ENCODE measurements around the gene ANP32B.
"Not testable (repeated sequence)": the region's sequence is repeated elsewhere in the genome, so short reads cannot be mapped to it uniquely, and the experiment has no call there.

The ANP32B gene

GRCh38 chr9:97987487-97987886 is 4.3 kb downstream of the ANP32B start:
- peaks cover 7% of the 10 kb centered on the region for H3K4me1 ChIP-seq (ENCODE audit: insufficient read depth, low read length)
- H3K9me3 ChIP-seq (ENCODE audit: low read length), result no peaks in the 10 kb centered on the region
- H3K4me3 ChIP-seq (ENCODE audit: low read length), result no peak overlapping the region
- no peak overlapping the region for H2AFZ ChIP-seq (ENCODE audit: low read depth, low read length)
- no peaks in the 10 kb centered on the region for H3K27me3 ChIP-seq (ENCODE audit: insufficient read depth, low read length)
- no peaks in the 10 kb centered on the region for H3K36me3 ChIP-seq (ENCODE audit: insufficient read depth, low read length)

GRCh38 chr9:97990259-97990658 is 7.1 kb downstream of the ANP32B start:
- H3K36me3 ChIP-seq (ENCODE audit: insufficient read depth, low read length), result peaks cover 12% of the 10 kb centered on the region
- H2AFZ ChIP-seq (ENCODE audit: low read depth, low read length), result no peak overlapping the region
- no peak overlapping the region for H3K4me3 ChIP-seq (ENCODE audit: low read length)
- H3K4me1 ChIP-seq (ENCODE audit: insufficient read depth, low read length), result peaks cover 3% of the 10 kb centered on the region
- H3K27me3 ChIP-seq (ENCODE audit: insufficient read depth, low read length), result no peaks in the 10 kb centered on the region
- H3K9me3 ChIP-seq (ENCODE audit: low read length), result no peaks in the 10 kb centered on the region

DNA sequence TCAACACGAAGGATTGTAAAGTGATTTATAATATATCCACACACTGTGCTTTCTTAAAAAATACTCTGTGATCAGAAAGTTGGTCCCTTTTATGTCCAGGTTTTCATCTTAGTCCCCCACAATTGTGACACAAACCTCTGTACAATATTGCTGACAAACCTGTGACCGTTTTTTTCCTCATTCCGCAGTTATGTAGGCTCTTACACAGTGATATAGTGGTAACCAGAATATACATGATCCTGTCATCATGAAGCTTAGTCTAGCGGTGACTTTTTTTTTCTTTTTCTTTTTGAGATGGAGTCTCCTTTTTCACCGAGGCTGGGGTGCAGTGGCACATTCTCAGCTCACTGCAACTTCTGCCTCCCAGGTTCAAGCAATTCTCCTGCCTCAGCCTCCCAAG is 8.7 kb downstream of the ANP32B start:
- Histone ChIP-seq H2AFZ (ENCODE audit: low read depth, low read length) (no peak overlapping the region), H3K4me3 (ENCODE audit: low read length) (no peak overlapping the region), H3K4me1 (ENCODE audit: insufficient read depth, low read length) (peaks cover 3% of the 10 kb centered on the region), H3K36me3 (ENCODE audit: insufficient read depth, low read length) (peaks cover 27% of the 10 kb centered on the region), H3K27me3 (ENCODE audit: insufficient read depth, low read length) (no peaks in the 10 kb centered on the region), H3K9me3 (ENCODE audit: low read length) (no peaks in the 10 kb centered on the region)

- Histone ChIP-seq H2AFZ (ENCODE audit: low read depth, low read length) (no peak overlapping the region), H3K4me3 (ENCODE audit: low read length) (no peak overlapping the region), H3K27me3 (ENCODE audit: insufficient read depth, low read length) (no peaks in the 10 kb centered on the region), H3K4me1 (ENCODE audit: insufficient read depth, low read length) (peaks cover 3% of the 10 kb centered on the region), H3K36me3 (ENCODE audit: insufficient read depth, low read length) (peaks cover 30% of the 10 kb centered on the region), H3K9me3 (ENCODE audit: low read length) (no peaks in the 10 kb centered on the region)
These were observed 9.1 kb downstream of the ANP32B start for GRCh38 chr9:97992219-97992618.

DNA sequence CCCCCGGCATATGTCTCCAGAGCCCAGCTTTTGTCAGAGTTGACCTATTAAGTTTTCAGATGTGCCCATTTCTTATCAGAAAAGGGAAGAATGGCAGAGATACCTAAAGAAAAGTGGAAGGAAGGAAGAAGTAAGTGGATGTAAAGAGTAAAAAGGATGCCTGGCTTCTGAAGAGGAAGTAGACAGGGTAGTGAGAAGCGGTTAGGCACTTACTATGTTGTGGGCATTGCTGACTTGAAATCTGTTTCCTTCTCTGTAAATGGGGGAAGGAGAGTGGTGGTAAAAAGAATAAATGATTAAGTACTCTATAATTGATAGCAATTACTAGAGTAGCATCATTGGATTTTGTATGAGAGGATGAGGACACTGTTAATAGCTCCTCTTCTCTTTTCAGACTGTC is 9.9 kb downstream of the ANP32B start:
- Histone ChIP-seq H2AFZ (ENCODE audit: low read depth, low read length) (no peak overlapping the region), H3K4me3 (ENCODE audit: low read length) (no peak overlapping the region), H3K36me3 (ENCODE audit: insufficient read depth, low read length) (peaks cover 37% of the 10 kb centered on the region), H3K4me1 (ENCODE audit: insufficient read depth, low read length) (peaks cover 3% of the 10 kb centered on the region), H3K9me3 (ENCODE audit: low read length) (no peaks in the 10 kb centered on the region), H3K27me3 (ENCODE audit: insufficient read depth, low read length) (no peaks in the 10 kb centered on the region)

- Histone ChIP-seq H3K4me3 (ENCODE audit: low read length) (no peak overlapping the region), H3K36me3 (ENCODE audit: insufficient read depth, low read length) (peaks cover 51% of the 10 kb centered on the region), H2AFZ (ENCODE audit: low read depth, low read length) (no peak overlapping the region), H3K9me3 (ENCODE audit: low read length) (no peaks in the 10 kb centered on the region), H3K27me3 (ENCODE audit: insufficient read depth, low read length) (no peaks in the 10 kb centered on the region), H3K4me1 (ENCODE audit: insufficient read depth, low read length) (no peaks in the 10 kb centered on the region)
These were observed 11.6 kb downstream of the ANP32B start for GRCh38 chr9:97994703-97995102.

- H3K9me3 ChIP-seq (ENCODE audit: low read length); H3K4me3 ChIP-seq (ENCODE audit: low read length); H3K4me1 ChIP-seq (ENCODE audit: insufficient read depth, low read length); H3K27me3 ChIP-seq (ENCODE audit: insufficient read depth, low read length); H2AFZ ChIP-seq (ENCODE audit: low read depth, low read length): not testable (repeated sequence)
- H3K36me3 ChIP-seq (ENCODE audit: insufficient read depth, low read length), result peaks cover 59% of the 10 kb centered on the region
These were observed 13.5 kb downstream of the ANP32B start for GRCh38 chr9:97996676-97997075.

DNA sequence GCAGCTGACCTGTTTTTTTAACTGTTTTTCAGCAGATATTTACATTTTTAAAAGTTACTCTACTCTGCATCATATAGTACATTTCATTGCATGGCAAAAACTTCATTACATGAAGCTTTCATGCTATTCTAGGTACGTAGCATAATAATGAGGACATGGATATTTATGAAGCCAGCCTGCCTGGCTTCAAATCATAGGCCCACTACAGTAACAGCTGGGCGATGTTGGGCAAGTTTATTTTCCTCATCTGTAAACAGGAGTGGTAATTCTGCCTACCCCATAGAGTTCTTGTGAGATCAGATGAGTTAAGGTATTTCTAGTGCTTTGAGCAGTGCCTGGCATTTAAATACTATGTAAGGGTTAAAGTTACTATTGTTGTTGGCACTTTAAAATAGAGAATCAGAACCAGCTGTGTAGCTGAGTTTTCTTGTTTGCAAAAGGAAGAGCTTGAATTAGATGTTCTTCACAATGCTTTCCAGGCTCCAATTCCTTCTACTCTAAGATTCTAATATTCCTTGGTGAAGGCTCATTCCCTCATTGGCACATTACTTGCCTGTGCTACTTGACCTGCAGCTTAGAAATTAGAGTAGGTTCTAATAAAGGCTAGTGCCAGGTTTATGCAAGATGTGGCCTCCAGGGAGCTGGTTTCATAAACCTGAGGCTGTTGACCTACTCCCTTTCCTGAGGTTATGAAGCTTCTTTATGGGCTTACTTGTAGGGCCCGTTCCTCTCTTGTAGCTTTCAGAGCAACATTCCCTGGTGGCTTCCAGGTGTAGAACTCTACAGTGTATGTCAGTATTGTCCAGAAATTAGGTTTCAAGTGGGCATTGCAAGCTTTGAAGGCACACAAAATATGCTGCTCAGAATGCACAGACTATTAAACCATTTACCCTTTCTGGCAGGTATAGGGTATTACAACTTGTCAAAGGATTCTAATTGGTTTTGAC is 14.5 kb downstream of the ANP32B start:
- no peak overlapping the region for H2AFZ ChIP-seq (ENCODE audit: low read depth, low read length)
- H3K27me3 ChIP-seq (ENCODE audit: insufficient read depth, low read length), result no peaks in the 10 kb centered on the region
- H3K9me3 ChIP-seq (ENCODE audit: low read length), result no peaks in the 10 kb centered on the region
- H3K4me1 ChIP-seq (ENCODE audit: insufficient read depth, low read length), result no peaks in the 10 kb centered on the region
- H3K4me3 ChIP-seq (ENCODE audit: low read length), result no peak overlapping the region
- H3K36me3 ChIP-seq (ENCODE audit: insufficient read depth, low read length), result peaks cover 67% of the 10 kb centered on the region

GRCh38 chr9:98002808-98003207 is 19.7 kb downstream of the ANP32B start:
- Histone ChIP-seq H3K36me3 (ENCODE audit: insufficient read depth, low read length) (peaks cover 81% of the 10 kb centered on the region), H3K9me3 (ENCODE audit: low read length) (no peaks in the 10 kb centered on the region), H2AFZ (ENCODE audit: low read depth, low read length) (no peak overlapping the region), H3K27me3 (ENCODE audit: insufficient read depth, low read length) (no peaks in the 10 kb centered on the region), H3K4me3 (ENCODE audit: low read length) (no peak overlapping the region), H3K4me1 (ENCODE audit: insufficient read depth, low read length) (no peaks in the 10 kb centered on the region)

DNA sequence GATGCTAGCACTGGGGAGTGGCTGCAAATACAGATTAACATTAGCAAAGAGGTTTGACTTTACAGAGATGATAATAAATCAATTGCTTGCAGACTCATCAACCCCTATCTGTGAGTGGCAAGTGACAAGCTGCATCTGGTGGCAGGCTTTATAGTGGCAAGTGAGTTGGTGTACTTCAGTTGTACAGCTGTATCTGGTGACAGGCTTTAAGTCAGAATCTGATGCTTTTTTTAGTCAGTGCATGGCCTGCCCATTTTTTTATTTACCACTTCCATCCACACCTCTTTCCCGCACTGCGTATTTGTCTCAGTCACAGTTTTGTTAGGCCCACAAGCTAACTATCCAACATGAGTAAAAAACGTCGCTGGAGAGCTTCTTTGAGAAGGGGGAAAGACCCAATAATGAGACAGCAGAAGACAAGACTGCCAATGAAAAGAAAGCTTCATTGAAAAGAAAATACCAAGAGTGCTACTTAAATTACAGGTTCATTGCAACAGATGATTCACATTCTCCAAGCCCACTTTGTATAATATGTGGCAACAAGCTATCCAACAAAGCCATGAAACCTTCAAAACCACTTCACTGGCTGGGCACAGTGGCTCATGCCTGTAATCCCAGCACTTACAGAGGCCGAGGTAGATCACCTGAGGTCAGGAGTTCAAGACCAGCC is 23.1 kb downstream of the ANP32B start:
- Histone ChIP-seq H3K9me3 (ENCODE audit: low read length) (no peaks in the 10 kb centered on the region), H2AFZ (ENCODE audit: low read depth, low read length) (no peak overlapping the region), H3K4me1 (ENCODE audit: insufficient read depth, low read length) (no peaks in the 10 kb centered on the region), H3K27me3 (ENCODE audit: insufficient read depth, low read length) (no peaks in the 10 kb centered on the region), H3K36me3 (ENCODE audit: insufficient read depth, low read length) (peaks cover 93% of the 10 kb centered on the region), H3K4me3 (ENCODE audit: low read length) (no peak overlapping the region)

DNA sequence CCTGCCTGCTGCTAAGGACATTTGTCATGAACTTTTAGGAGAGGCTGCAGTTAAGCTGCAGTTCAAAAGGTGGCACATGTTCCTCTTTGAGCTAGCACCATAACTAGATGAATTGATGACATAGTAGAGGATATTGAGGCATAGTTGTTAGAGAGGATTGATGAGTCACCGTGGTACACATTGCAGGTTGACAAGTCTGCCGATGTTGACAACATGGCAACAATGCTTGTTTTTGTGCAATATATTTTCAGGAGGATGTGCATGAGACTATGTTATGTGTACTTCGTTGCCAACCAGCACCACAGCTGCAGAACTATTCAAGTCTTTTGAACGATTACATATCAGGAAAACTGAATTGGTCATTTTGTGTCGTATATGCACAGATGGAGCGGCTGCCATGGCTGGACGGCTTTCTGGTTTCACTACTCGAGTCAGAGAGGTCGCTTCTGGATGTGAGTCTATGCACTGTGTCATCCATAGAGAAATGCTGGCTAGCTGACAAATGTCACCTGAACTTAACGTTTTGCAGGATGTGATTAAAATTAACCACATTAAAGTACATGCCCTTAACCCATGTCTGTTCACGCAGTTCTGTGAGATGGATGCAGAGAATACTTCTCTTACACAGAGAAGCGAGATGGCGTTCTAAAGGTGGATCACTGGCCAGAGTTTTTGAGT is 24.2 kb downstream of the ANP32B start:
- Histone ChIP-seq H3K4me1 (ENCODE audit: insufficient read depth, low read length) (no peaks in the 10 kb centered on the region), H2AFZ (ENCODE audit: low read depth, low read length) (no peak overlapping the region), H3K36me3 (ENCODE audit: insufficient read depth, low read length) (peaks cover 94% of the 10 kb centered on the region), H3K9me3 (ENCODE audit: low read length) (no peaks in the 10 kb centered on the region), H3K27me3 (ENCODE audit: insufficient read depth, low read length) (no peaks in the 10 kb centered on the region), H3K4me3 (ENCODE audit: low read length) (no peak overlapping the region)

- H3K4me3 ChIP-seq (ENCODE audit: low read length), result no peak overlapping the region
- peaks cover 96% of the 10 kb centered on the region for H3K36me3 ChIP-seq (ENCODE audit: insufficient read depth, low read length)
- no peak overlapping the region for H2AFZ ChIP-seq (ENCODE audit: low read depth, low read length)
- no peaks in the 10 kb centered on the region for H3K27me3 ChIP-seq (ENCODE audit: insufficient read depth, low read length)
- H3K4me1 ChIP-seq (ENCODE audit: insufficient read depth, low read length), result no peaks in the 10 kb centered on the region
- H3K9me3 ChIP-seq (ENCODE audit: low read length), result no peaks in the 10 kb centered on the region
These were observed 25.6 kb downstream of the ANP32B start for GRCh38 chr9:98008764-98009163.

GRCh38 chr9:98009437-98009836 is 26.3 kb downstream of the ANP32B start:
- peaks cover 95% of the 10 kb centered on the region for H3K36me3 ChIP-seq (ENCODE audit: insufficient read depth, low read length)
- H3K4me3 ChIP-seq (ENCODE audit: low read length), result no peak overlapping the region
- H3K4me1 ChIP-seq (ENCODE audit: insufficient read depth, low read length), result no peaks in the 10 kb centered on the region
- H2AFZ ChIP-seq (ENCODE audit: low read depth, low read length), result no peak overlapping the region
- no peaks in the 10 kb centered on the region for H3K9me3 ChIP-seq (ENCODE audit: low read length)
- H3K27me3 ChIP-seq (ENCODE audit: insufficient read depth, low read length), result no peaks in the 10 kb centered on the region
